Stimulated activated CD4-positive, alpha-beta T cell treated with anti-CD3 and anti-CD28 coated beads, Interleukin-4, amount 100 ng/mL, for 48 hours (primary cell): ENCODE measurements around the gene COPS9.

Experiments used
- DNase-seq, 2 donors: peaks; one replicate each; pipeline ENCODE4 v3.0.0-alpha.2; 2020; ENCODE audit warnings: low read depth in 2 of 2

Gene COPS9

DNA sequence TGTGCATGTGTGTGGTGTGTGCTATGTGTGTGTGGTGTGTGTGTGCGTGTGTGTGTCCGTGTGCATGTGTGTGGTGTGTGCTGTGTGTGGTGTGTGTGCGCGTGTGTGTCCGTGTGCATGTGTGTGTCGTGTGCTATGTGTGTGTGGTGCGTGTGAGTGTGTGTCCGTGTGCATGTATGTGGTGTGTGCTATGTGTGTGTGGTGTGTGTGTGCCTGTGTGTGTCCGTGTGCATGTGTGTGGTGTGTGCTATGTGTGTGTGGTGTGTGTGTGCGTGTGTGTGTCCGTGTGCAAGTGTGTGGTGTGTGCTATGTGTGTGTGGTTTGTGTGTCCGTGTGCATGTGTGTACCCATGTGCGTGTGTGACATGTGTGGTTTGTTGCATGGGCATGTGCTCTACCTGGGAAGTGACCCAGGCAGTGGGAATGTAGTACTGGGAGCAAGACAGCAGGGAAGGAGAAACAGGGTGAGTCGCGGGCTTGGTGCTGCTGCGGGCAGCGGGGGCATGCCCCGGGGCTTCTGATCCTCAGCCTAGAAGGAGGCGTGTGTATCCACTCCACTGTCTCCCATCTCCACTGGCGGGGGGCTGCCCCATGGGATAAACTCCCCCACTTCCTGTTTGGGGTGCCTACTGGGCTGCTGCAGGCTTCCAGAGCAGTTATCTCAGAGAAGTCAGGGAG lies 11.9 kb upstream of the COPS9 start:
- no peak for DNase-seq

DNA sequence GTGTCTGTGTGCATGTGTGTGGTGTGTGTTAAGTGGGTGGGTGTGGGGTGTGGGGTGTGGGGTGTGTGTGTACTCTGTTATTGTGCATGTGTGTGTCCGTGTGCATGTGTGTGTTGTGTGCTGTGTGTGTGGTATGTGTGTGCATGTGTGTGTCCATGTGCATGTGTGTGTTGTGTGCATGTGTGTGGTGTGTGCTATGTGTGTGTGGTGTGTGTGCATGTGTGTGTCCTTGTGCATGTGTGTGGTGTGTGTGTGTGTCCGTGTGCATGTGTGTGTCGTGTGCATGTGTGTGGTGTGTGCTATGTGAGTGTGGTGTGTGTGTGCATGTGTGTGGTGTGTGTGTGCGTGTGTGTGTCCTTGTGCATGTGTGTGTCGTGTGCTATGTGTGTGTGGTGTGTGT lies 11.3 kb upstream of the COPS9 start:
- DNase-seq = no peak

DNA sequence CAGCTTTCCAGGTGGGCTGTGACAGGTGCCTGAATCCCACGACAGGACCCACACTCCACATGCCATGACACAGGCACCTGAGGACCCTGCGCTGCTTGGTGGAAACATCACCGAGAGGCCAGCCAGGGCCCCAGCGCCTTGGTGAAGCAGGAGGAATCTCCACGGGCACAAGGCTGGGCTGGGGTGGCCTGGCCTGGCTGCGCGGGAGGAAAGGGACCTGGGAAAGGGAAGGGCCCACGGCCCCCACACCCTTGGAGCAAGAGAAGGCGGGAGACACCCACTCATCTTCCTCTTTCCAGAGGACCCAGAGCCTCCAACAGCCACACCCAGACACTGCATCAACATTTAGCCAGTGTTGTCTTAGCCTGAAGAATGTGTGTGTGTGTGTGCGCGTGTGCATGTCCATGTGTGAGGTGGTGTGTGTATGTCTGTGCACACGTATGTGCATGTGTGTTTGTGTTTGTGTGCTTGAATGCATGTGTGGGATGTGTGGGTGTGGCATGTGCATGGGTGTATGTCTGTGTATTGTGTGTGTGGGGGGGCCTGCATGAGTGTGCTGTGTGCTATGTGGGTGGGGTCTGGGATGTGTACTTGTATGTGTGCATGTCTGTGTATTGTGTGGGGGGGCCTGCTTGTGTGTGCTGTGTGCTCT lies 10.6 kb upstream of the COPS9 start:
- DNase-seq = no peak

DNA sequence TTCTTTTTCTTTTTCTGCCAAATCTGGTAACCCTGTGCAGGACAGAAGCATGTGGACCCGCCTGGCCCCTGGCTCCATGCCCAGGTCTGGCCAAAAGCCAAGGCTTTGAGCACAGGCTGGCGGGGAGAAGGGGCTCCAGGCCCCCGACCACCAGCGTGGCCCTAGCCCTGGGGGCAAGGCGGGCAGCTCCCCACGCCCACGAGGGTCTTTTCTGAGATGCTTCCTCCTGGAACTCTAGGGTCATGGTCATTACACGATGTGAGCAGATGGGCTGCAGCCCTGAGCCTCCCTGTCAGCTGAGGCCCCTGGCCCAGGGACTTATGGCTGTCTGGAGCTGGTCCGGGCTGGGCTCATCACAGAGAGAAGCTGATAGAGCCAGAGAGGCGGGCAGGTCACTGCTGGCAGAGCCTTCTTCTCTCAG lies 10.0 kb upstream of the COPS9 start:
- no peak for DNase-seq

DNA sequence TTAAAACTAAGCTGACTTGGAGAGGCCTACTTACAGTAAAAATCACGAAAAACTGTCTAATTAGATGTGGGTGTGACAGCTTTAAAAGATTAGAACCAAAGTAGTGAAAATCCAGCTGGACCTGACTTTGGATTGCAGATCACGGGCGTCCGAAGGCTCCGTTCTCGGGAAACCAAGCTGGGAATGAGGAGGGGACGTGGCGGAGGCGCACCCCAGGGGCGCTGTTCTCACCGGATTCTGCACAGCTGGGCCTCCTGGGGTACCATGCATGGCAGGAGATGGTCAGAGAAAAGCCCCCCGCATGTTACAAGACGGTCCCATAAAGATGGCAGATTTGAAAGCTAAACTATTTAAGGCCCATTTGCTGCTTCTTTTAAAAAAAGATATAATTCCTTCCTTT lies 9.4 kb upstream of the COPS9 start:
- DNase-seq = no peak

DNA sequence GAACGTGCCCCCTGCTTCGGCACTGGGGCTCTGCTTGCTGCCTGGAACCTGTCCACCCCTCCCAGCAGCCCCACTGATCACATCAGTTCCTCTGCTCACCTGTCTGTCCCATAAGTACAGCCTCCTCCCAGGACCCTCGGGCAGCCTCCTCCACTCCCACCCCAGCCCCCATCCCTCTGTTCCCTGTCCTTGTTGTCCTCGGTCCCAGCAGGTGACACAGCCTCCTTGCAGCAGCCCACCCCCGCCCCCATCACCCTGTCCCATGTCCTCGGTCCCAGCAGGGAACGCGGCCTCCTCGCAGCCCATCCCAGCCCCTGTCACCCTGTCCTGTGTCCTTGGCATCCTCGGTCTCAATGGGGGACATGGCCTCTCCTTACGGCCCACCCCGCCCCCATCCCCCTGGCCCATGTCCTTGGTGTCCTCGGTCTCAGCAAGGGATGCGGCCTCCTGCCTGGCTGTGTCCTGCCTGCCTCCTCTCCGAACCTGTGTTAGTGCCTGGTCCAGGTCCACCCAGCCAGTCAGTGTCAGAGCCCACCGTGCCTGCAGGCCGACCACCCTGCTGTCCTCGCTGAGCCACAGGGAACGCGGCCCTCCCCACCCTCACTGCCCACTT lies 8.7 kb upstream of the COPS9 start:
- DNase-seq = no peak

DNA sequence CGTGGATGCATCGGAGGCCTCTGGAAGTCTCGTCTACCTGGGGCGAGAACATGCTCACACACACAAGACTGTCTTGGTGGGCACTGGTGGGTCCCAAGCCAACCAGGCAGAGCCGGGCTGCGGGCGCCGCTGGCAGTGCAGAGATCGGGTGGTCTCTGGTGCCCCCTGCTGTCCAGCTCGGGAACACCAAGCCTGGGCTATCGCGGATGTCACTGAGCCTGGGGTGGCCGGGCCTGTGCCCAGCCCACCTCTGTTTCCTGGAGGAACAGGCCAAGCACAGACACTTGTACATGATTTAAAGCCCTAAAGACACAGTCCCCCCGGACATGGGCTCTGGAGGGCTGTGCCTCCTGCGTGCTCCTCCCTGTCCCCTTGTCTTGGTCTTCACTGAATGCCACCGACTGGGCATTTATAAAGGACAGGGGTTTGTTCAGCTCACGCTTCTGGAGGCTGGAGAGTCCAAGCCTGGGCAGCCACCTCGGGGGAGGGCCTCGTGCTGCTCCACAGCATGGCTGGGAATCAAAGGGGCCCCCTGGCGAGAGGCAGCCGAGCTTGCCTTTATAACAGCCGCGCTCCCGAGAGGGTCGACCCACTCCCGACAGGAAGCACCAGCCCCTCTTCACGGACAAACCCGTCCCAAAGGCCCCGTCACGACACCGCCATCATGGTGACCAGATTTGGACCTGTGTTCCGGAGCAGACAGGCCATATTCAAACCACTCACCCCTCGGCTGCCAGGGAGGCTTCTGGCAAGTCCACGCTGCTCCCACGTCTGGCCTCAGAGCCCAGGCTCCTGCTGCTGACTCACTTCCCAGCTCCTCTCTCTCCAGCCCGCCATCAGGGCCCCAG lies 7.9 kb upstream of the COPS9 start:
- DNase-seq = peak; percentile 58 to 84

DNA sequence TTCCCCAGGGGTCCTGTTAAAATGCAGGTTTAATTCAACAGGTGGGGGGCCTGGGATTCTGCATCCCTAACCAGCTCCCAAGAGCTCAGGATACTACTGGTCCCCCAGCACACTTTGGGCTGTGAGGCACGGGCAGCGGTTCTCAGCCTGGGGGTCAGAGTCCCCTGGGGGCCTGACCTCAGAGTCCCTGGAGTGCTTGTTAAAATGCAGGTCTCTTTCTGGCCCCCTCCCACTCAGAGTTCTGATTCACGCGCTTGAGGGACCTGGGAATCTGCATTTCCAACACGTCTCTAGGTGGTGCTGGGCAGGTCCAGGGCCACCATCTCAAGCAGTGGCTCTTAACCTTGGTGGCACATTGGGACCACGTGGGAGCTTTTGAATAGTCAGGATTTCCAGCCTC lies 7.2 kb upstream of the COPS9 start:
- no peak for DNase-seq

DNA sequence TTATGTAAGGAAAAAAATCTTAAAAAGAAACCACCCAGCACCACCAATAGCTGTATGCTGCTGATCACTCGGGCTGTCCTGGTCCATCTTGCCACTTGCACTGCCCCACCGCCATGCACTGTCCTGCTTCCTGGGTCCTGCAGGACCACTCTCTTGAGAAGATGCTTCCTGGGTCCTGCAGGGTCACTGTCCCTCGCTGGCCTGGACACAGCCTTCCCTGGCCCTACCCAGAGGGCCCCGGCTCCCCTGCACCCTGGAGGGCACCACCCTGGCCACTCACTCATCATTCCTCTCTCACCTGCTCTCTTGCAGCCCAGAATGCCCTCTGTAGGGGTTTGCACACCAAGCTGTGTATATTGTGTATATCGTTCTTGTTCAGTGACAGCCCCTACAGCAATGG lies 6.8 kb upstream of the COPS9 start:
- DNase-seq = no peak

DNA sequence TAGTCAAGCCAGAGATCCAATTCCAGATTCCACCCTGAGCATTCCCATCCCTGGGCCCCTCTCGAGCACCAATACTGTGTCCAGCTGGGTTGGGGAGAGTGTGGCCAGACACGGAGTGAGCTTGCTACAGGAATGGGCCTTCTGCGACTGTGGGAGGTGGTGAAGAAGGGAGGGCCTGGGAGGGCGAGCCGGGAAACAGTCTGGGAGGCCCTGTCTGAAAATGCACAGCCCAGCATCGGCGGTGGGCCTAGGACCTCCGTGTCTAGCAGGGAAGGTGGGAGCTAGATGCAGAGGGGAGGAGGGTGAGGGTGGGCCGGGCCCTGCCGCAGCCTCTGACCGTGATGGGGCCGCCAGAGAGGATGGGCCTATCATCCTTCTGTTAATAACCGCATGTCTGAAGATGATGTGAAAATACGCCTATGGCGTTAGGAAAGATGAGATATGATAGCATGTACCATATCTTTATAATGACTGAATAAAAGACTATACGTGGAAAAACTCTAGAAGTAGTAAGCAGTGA lies 6.2 kb upstream of the COPS9 start:
- DNase-seq = no peak

DNA sequence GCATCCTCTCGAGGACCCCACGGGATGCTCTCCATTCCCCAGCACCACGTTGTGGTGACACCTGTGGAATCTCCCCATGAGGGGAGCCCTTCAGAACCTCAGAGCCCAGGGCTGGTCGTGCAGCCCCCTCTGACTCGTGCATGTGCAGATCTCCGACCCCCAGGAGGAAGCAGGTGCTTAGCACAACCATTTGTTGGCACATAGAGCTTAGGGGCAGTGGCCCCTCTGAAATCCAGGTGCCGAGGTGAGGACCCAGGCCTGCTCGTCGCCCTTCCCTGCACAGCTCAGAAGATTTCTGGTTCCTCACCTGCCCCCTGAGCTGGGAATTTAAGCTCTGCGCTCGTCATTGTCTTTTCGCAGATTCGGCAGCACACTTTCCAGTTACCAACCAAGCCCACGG lies 5.6 kb upstream of the COPS9 start:
- no peak for DNase-seq

DNA sequence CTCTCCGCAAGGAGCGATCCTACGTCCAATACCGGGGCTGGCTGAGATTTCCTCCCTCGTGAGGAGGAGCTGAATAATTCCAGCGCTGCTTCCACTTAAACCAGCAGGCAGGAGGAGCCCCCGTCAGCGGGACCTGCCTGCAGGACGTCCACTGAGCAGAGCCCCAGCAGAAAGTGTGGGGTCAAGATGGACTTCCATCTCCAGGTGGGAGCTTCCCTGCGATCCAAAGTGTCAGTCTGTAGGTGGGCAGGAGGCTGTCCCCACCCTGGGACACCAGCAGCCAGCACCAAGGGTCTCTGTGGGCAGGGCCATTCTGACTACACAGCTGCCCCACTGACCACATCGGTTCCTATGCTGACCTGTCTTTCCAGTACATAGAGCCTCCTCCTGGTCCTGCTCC lies 4.8 kb upstream of the COPS9 start:
- no peak for DNase-seq

DNA sequence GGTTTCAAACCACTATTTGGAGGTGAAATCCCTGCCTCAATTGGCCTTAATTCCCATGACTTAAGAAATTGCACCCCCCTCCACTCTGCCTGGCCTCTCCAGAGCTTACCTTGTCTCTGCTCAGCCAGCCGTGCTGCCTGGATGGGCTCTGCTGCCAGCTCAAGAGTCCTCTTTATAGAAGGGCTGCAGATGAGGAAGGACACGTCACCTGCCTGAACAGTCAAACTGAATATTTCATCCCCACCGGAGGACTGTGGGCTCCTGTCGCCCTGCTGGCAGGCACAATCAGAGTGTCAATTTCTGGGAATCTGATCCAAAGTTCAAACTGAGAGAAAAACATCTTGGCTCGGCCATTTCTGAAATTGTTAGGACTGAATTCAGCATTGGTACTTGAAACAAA lies 4.4 kb upstream of the COPS9 start, which contains the start of gene OTOS:
OTOS (minus strand) TSS at position 148 of the 400 bp plus-strand sequence. CDS start 332 bp downstream, outside the sequence.
- no peak for DNase-seq

DNA sequence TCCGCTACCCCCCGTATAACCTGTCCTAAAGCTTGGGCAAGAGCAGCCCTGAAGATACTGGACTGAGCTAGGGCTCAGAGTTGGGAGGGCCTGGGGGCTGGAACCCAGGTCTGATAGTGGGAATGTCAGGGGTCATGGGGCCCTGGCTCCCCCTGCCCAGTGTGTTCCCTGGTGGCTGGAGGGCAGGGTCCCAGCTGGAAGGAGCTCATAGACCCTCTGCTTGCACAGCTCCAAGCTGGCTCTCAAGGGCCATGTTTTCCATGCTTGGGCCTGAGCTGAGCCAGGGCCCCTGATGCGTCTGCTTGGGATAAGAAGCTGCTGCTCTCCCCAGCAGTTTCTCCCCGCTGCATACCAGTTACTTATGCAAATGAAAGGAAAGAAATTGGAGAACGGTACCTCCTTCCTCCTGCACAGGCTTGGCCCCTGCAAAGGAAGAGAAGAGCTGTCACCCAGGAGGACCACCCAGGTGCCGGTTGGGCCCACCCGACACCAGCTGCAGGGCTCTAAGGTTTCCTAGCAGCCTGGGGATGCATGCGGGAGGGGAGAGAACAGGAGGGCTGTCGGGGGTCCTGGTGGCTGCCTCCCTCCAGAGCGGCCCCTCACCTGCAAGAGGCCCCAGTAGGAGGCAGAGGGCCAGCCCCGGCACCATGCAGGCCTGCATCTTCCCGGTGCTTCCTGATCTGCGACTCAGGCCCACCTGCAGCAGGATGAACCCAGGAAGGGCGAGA lies 3.7 kb upstream of the COPS9 start:
- no peak for DNase-seq

DNA sequence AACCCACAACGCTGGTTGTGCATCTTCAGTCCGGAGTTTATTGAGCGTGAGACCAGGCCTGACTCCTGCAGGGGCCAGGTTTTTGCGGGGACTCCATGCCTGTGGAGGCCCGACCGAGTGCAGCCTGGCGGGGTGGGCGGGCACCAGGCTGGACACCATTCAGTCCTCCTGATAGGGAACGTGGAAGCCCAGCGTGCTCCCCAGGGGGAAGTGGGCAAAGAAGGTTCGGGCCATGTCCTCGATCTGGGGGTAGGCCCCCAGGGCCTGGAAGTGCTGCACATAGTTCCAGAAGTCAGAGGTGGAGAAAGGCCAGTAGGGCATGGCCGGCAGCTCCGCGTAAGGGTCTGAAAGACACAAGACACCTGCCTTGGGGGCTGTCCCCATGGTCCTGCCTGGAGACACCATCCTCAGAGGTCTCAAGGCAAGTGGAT lies 2.9 kb upstream of the COPS9 start:
- DNase-seq = no peak

DNA sequence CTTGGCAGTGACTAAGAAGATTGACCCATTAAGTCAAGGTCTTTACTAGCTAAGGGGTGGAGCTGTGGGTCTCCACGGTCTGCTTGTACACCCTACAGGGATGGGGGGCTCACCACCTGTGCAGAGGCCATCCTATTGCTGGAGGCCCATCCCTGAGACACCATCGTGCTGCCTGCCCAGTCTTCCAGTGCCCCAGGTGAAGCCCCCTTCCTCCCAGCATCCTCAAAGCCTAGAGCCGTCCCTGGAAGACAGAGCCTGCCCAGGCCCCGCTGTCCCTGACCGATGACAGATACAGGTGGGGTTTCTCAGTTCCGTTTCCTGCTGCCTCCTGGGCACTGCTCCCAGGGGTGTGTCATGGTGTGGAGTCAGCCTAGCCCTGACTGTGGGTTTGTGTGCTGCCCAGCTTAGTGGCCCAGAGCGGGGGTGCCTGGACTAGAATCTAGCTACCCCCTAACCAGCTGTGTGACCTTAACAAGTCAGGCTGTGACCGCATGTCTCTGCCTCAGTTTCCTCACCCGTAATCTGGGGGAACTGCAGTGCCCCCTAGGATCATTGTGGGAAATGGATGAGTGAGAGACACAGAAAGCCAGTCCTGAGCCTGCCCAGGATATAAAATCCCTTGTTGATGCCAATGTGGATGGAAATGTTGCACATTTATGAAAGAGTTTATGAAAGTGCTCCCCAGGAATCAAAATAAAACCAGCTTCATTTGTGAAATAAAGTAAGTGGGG lies 2.3 kb upstream of the COPS9 start:
- no peak for DNase-seq

DNA sequence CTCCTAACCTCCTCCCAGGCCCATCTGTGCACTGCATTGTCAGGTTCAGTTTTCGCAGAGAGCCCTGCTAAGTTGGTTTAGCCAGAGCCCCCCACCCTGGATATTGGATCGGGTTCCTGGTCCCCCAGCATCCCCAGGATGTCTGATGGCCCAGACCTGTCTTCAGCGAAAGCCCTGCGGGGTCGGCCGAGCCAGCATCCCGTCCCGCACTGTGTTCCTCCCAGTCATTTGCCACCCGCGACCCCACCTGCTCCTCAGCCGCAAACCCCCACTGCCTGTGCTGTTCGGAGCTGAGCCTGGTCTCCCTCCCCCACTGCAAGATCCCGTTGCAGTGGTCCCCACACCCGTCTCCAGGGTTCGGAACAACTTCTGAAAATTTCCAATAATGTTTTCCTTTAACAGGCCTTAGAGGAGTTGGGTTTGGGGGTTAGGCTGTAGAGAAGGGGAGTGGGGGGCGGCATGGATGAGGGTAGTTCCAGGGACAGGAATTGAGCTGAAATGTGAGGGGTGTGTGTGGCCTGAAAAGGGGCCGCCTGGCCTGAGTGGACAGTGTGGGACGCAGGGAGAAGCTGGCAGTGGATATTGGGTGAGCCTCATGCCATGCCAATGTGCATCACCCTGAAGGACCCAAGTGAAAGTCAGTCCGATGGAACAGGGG lies 1.6 kb upstream of the COPS9 start:
- no peak for DNase-seq

DNA sequence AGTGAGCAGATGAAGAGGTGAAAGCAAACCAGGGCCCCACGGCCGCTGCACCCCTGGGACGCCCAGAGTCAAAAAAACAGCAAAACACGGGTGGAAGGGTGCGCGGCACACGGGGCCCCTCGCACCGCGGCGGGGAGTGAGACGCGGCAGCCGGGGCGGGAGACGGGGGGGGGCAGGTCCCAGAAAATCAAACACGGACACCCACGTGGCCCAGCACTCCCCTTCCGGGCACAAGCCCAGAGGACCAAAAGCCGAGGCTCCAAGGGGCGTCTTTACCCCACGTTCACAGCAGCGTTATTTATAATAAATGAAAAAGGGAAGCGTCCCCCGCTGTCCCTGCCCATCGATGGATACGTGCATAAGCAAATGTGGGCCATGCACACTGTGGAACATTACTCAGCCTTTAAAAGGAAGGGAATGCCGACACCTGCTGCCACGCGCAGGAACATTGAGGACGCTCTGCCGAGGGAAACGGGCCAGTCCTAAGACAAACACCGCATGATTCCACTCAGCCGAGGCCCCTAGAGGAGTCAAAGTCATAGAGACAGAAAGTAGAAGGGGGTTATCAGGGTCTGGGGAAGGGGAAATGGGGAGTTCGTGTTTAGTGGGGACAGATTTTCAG lies 677 bp upstream of the COPS9 start:
- DNase-seq = no peak

DNA sequence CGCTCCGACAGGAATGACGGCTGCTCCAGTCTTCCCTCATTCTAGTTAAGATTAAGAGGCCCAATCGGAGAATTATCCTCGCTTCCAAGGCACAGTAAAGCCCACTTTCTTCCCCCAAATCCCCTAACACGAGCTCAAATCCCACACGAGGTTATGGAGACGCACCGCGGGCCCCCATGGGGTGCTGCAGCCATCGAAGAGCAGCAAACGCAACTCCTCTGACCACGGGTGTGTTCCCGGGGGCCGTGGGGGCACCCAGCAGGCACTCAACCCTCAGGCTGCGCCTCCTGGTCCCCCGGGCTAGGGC lies 446 bp downstream of the COPS9 start:
- no peak for DNase-seq

DNA sequence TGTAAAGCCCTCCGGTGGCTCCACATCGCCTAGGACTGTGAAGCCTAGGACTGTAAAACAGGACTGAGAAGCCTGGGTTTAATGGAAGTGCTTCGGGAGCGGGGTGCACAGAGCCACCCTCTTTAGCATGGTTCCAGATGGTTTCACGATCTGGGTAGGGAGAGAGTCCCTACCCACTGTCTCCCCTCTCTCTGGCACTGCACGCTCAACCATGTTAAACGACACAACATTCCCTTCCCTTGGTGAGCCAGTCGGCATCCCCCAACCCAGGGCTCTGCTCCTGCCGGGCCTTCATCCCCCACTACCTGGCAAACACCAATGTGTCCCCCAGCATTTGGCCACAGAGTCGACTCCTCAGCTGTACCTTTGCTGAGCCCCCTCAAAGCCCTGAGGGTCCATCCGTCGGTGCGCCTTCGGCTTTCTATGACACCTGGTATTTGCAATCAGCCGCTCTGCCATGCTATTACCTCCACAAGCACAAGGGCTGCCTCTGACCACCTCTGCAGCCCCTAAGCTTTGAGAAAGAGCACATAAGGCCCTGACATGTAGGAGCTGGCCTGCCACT lies 1.1 kb downstream of the COPS9 start:
- no peak for DNase-seq
